ENCODE measurements around the gene BLVRB. TPM values are rescaled to one million over a fixed set of nuclear protein-coding genes. Genes with fewer than 3 reads are reported as not detected.

Gene BLVRB
- total and polyA plus RNA-seq, 2 of the 8 experiments (the other 6 are each of a cell fraction or from before 2014, with no cell fraction given): 28.7 to 182 TPM

GRCh38 chr19:40411125-40411842 lies 54.3 kb downstream of the BLVRB start (continued):
- TF ChIP-seq CHD7 (IDR thresholded peaks at IDR 0.05; ENCODE audit: insufficient replicate concordance, low read length) (no peak), SP1 (IDR thresholded peaks at IDR 0.05; ENCODE audit: low read depth, low read length) (no peak), POU5F1 (IDR thresholded peaks at IDR 0.05; ENCODE audit: low read depth, low read length) (no peak), FOSL1 (IDR thresholded peaks at IDR 0.05; ENCODE audit: insufficient read depth, low read depth, low read length) (no peak), RXRA (IDR thresholded peaks at IDR 0.05; ENCODE audit: insufficient read depth, low read depth, low read length) (no peak), HDAC6 (IDR thresholded peaks at IDR 0.05; ENCODE audit: low read depth, low read length) (no peak)

Measured in H1 (cell line).